A549 (cell line): ENCODE data around the gene MEX3C. TPM values are rescaled to one million over a fixed set of nuclear protein-coding genes. Genes with fewer than 3 reads are reported as not detected.

ENCODE experiments used
- ATAC-seq, 2 experiments: fragments of 200-7000 bp in 1 of 2; fragments of >200 bp in 1 of 2; cut with Nextera tagmentation in 1 of 2; cut with Tn5 transposase in 1 of 2; 3 replicates each; pipeline versions ENCODE4 v1.8.0 to v1.9.1; 2018 to 2020; ENCODE audit warnings: mild to moderate bottlenecking in 1 of 2, moderate library complexity in 1 of 2
- CTCF ChIA-PET: fragments of 300-600 bp; sonication (Branson Sonifier 250); formaldehyde crosslinking; extraction: SDS; loops from one replicate; lab custom pipeline; 2021; ENCODE audit warnings: antibody characterized with exemption, inconsistent platforms; lab: Yijun Ruan, JAX
- POLR2A ChIA-PET: fragments of 350-600 bp; formaldehyde crosslinking; extraction: SDS; loops from one replicate; lab custom pipeline; 2021; ENCODE audit warnings: antibody characterized with exemption, inconsistent platforms; lab: Yijun Ruan, JAX
- DNase-seq, 2 experiments: peaks; one replicate each; pipeline versions ENCODE4 v3.0.0 to v3.0.0-alpha.2; 2011 to 2016; ENCODE audit warnings: low read depth in 1 of 2, low spot score in 1 of 2
- FAIRE-seq: peaks from 2 replicates; lab custom pipeline; 2011; peaks lifted over from hg19 to GRCh38; lab: Jason Lieb, UNC
- H3K27ac ChIP-seq, 2 experiments: fragments of >200 bp; sonication (Bioruptor Twin); formaldehyde crosslinking; 3 replicates each; pipeline ENCODE4 v1.5.1; 2016 to 2017
- H3K4me1 ChIP-seq: fragments of >200 bp; sonication (Bioruptor Twin); formaldehyde crosslinking; 3 replicates; pipeline ENCODE4 v1.6.1; 2016
- H3K4me2 ChIP-seq: fragments of >200 bp; sonication (Bioruptor Twin); formaldehyde crosslinking; 3 replicates; pipeline ENCODE4 v1.6.1; 2016
- H3K4me3 ChIP-seq: fragments of >200 bp; sonication (Bioruptor Twin); formaldehyde crosslinking; 3 replicates; pipeline ENCODE4 v1.5.1; 2016
- H3K9me3 ChIP-seq: fragments of >200 bp; sonication (Bioruptor Twin); formaldehyde crosslinking; 3 replicates; pipeline ENCODE4 v1.6.1; 2016
- ATOH8 ChIP-seq: fragments of 250-450 bp; sonication (Bioruptor Pico); IDR thresholded peaks from 2 replicates; pipeline ENCODE4 v1.5.0; 2020; ENCODE audit warnings: low read depth, mild to moderate bottlenecking, moderate library complexity
- BHLHE40 ChIP-seq: IDR thresholded peaks from 2 replicates; pipeline ENCODE4 v1.6.1; 2012; ENCODE audit warnings: low read depth, low read length, inconsistent platforms
- CBX2 ChIP-seq: fragments of 200-600 bp; sonication (generic); IDR thresholded peaks from 2 replicates; pipeline ENCODE4 v1.6.1; 2016; ENCODE audit warnings: low read depth, mild to moderate bottlenecking, borderline replicate concordance
- CEBPB ChIP-seq, 2 experiments: fragments of >200 bp in 1 of 2; sonication (Bioruptor Twin) in 1 of 2; formaldehyde crosslinking in 1 of 2; IDR thresholded peaks; 2 replicates each; pipeline ENCODE4 v1.6.1; 2012 to 2016
- CHD2 ChIP-seq: fragments of 150-350 bp; IDR thresholded peaks from 2 replicates; pipeline ENCODE4 v1.6.1; 2014; ENCODE audit warnings: low read length; ENCODE audit not compliant: partially characterized antibody
- CHD4 ChIP-seq: fragments of 200-600 bp; sonication (generic); IDR thresholded peaks from 2 replicates; pipeline ENCODE4 v1.6.1; 2016; ENCODE audit warnings: antibody characterized with exemption, mild to moderate bottlenecking, borderline replicate concordance
- EHF ChIP-seq: fragments of 250-450 bp; sonication (Bioruptor Pico); IDR thresholded peaks from 2 replicates; pipeline ENCODE4 v1.5.0; 2020; ENCODE audit warnings: mild to moderate bottlenecking
- EP300 ChIP-seq, 2 experiments: fragments of >200 bp; sonication (Bioruptor Twin); formaldehyde crosslinking; IDR thresholded peaks; 2 replicates in 1 of 2; 3 replicates in 1 of 2; pipeline ENCODE4 v1.6.1; 2016 to 2017
- FOXS1 ChIP-seq: fragments of 250-450 bp; sonication (Bioruptor Pico); IDR thresholded peaks from 2 replicates; pipeline ENCODE4 v1.5.0; 2020; ENCODE audit warnings: mild to moderate bottlenecking, moderate library complexity
- HDAC2 ChIP-seq: fragments of 200-600 bp; sonication (generic); IDR thresholded peaks from 2 replicates; pipeline ENCODE4 v1.6.1; 2016
- HES2 ChIP-seq: fragments of >200 bp; sonication (Bioruptor Twin); formaldehyde crosslinking; IDR thresholded peaks from 2 replicates; pipeline ENCODE4 v1.6.1; 2016
- HMGXB4 ChIP-seq: fragments of 250-450 bp; sonication (Bioruptor Pico); IDR thresholded peaks from 2 replicates; pipeline ENCODE4 v1.5.0; 2021; ENCODE audit warnings: mild to moderate bottlenecking, moderate library complexity, borderline replicate concordance
- JUN ChIP-seq, 2 experiments: fragments of >200 bp; sonication (Bioruptor Twin); formaldehyde crosslinking; IDR thresholded peaks; 2 replicates in 1 of 2; 3 replicates in 1 of 2; pipeline ENCODE4 v1.6.1; 2016 to 2017
- JUNB ChIP-seq: fragments of >200 bp; sonication (Bioruptor Twin); formaldehyde crosslinking; IDR thresholded peaks from 2 replicates; pipeline ENCODE4 v1.6.1; 2016
- KDM5A ChIP-seq: fragments of 200-600 bp; sonication (generic); IDR thresholded peaks from 2 replicates; pipeline ENCODE4 v1.6.1; 2016; ENCODE audit warnings: antibody characterized with exemption, mild to moderate bottlenecking
- MAZ ChIP-seq: fragments of 150-350 bp; IDR thresholded peaks from 2 replicates; pipeline ENCODE4 v1.6.1; 2014; ENCODE audit warnings: antibody characterized with exemption, low read depth, low read length, borderline replicate concordance
- MYC ChIP-seq: IDR thresholded peaks from 2 replicates; pipeline ENCODE4 v1.6.1; 2012; ENCODE audit warnings: mild to moderate bottlenecking, inconsistent platforms, low read length, improper control_type of control experiment, borderline replicate concordance
- NR3C1 ChIP-seq: fragments of >200 bp; sonication (Bioruptor Twin); formaldehyde crosslinking; IDR thresholded peaks from 3 replicates; pipeline ENCODE4 v1.6.1; 2017
- RCOR1 ChIP-seq: fragments of 150-350 bp; IDR thresholded peaks from 2 replicates; pipeline ENCODE4 v1.6.1; 2014; ENCODE audit warnings: antibody characterized with exemption, low read length, low read depth
- TFCP2L1 ChIP-seq: fragments of 250-450 bp; sonication (Bioruptor Pico); IDR thresholded peaks from 2 replicates; pipeline ENCODE4 v1.5.0; 2021; ENCODE audit warnings: mild to moderate bottlenecking
- TP53 ChIP-seq: fragments of 250-450 bp; sonication (Bioruptor Pico); IDR thresholded peaks from 2 replicates; pipeline ENCODE4 v1.5.0; 2021; ENCODE audit warnings: mild to moderate bottlenecking, moderate library complexity
- ZC3H11A ChIP-seq: fragments of 450-650 bp; IDR thresholded peaks from 2 replicates; pipeline ENCODE4 v1.6.1; 2014; ENCODE audit warnings: antibody characterized with exemption, mild to moderate bottlenecking
- ZFP36 ChIP-seq: fragments of 450-650 bp; IDR thresholded peaks from 2 replicates; pipeline ENCODE4 v1.6.1; 2014; ENCODE audit warnings: borderline replicate concordance; ENCODE audit not compliant: partially characterized antibody
- ZSCAN20 ChIP-seq: fragments of 250-450 bp; sonication (Bioruptor Pico); IDR thresholded peaks from 2 replicates; pipeline ENCODE4 v1.8.0; 2022; ENCODE audit warnings: mild to moderate bottlenecking, moderate library complexity
- WGBS: methylation state at CpG from one replicate; pipeline ENCODE4 v1.1.6; 2017; ENCODE audit errors: missing lambda C conversion rate; 5-methylcytosine and 5-hydroxymethylcytosine counted together
- polyA plus RNA-seq, 4 experiments: library from polyadenylated mRNA; depleted of rRNA in 3 of 4; stranded (reverse); fragments of >200 nt; fragmentation: RNase III in 1 of 4; extraction: RNeasy Plus Mini Kit Qiagen cat#74134 plus additional on column Dnase treatment in 1 of 4; gene quantifications; 2 replicates in 3 of 4; 3 replicates in 1 of 4; pipeline ENCODE4 v1.2.3, GENCODE V29; 2011 to 2017

Gene MEX3C
- polyA plus RNA-seq, 2 of the 4 experiments (the other 2 are of a cell fraction) = 17.2 to 48.5 TPM

- ATAC-seq = no peak
- ChIA-PET CTCF (no interaction called here), POLR2A (no interaction called here)
- no peak for FAIRE-seq
- Histone ChIP-seq H3K4me2 (no peak overlapping the region), H3K4me1 (no peaks in the 10 kb centered on the region), H3K9me3 (no peaks in the 10 kb centered on the region), H3K27ac (no peak overlapping the region), H3K4me3 (no peak overlapping the region)
- DNase-seq = no peak
- no peak for TF ChIP-seq TP53 (CRISPR knock-in tag)
- no peak for TF ChIP-seq FOXS1
- no peak for TF ChIP-seq JUNB
- no peak for TF ChIP-seq NR3C1
- 98% methylated on average over 3 of the region's 3 CpGs for WGBS
These were observed 26.3 kb downstream of the MEX3C start for GRCh38 chr18:51171223-51171622.

- WGBS = 89% methylated on average over 3 of the region's 3 CpGs
- ChIA-PET POLR2A (no interaction called here), CTCF (no interaction called here)
- FAIRE-seq (no peak), DNase-seq (no peak), ATAC-seq (no peak)
- TF ChIP-seq JUN (IDR thresholded peaks at IDR 0.05) (no peak), ZC3H11A (no peak), CBX2 (no peak), CEBPB (IDR thresholded peaks at IDR 0.05) (no peak), EHF (CRISPR knock-in tag) (no peak)
- H3K9me3 ChIP-seq = no peaks in the 10 kb centered on the region
- no peaks in the 10 kb centered on the region for H3K4me1 ChIP-seq
- H3K4me3 ChIP-seq = no peak overlapping the region
- H3K4me2 ChIP-seq = no peak overlapping the region
- H3K27ac ChIP-seq = no peak overlapping the region
These were observed 26.8 kb downstream of the MEX3C start for GRCh38 chr18:51170664-51171063.

- FAIRE-seq = no peak
- Histone ChIP-seq H3K9me3 (no peaks in the 10 kb centered on the region), H3K4me2 (no peak overlapping the region), H3K4me3 (no peak overlapping the region), H3K27ac (no peak overlapping the region), H3K4me1 (no peaks in the 10 kb centered on the region)
- ATAC-seq = no peak
- ChIA-PET CTCF (no interaction called here), POLR2A (no interaction called here)
- TF ChIP-seq ZFP36 (no peak), CHD4 (no peak), CHD2 (no peak), ZSCAN20 (no peak), MYC (no peak), HES2 (no peak), MAZ (no peak), EP300 (IDR thresholded peaks at IDR 0.05) (no peak), HMGXB4 (CRISPR knock-in tag) (no peak), BHLHE40 (no peak), TP53 (CRISPR knock-in tag) (no peak), ATOH8 (no peak), HDAC2 (no peak), FOXS1 (no peak), RCOR1 (no peak), KDM5A (no peak), TFCP2L1 (CRISPR knock-in tag) (no peak), CBX2 (no peak), JUNB (no peak)
- DNase-seq = no peak
These were observed 27.8 kb downstream of the MEX3C start for GRCh38 chr18:51169731-51170130.
